ENCODE data around the gene CKS1B. TPM values are rescaled to one million over a fixed set of nuclear protein-coding genes. Genes with fewer than 3 reads are reported as not detected.

CKS1B gene
- total and polyA plus RNA-seq, 9 of the 15 experiments (the other 6 are each of a cell fraction or from before 2014, with no cell fraction given), result 215 to 1,103 (median 460) TPM

- WGBS (ENCODE audit: insufficient coverage, low coverage, missing lambda C conversion rate), result 32% methylated on average over 8 of the region's 9 CpGs
- no peak overlapping the region; the same call in 1 of the 2 replicates for H3K4me2 ChIP-seq (ENCODE audit: insufficient read depth, low read length)
These were observed 29.9 kb upstream of the CKS1B start for GRCh38 chr1:154944401-154945159.

More at GRCh38 chr1:154944401-154945159, 29.9 kb upstream of the CKS1B start:
- Histone ChIP-seq H3K9ac (ENCODE audit: insufficient read depth in 1 of 2, low read depth in 2 of 2, low read length in 2 of 2) (peak overlapping the region in 1 of 2 experiments; percentile 81; a peak in 1 of 4 replicates), H3K79me2 (ENCODE audit: control insufficient read depth, insufficient read depth, low read length) (no peaks in the 10 kb centered on the region), H3K27ac (ENCODE audit: extremely low read depth, low read depth, low read length) (peak overlapping the region; percentile 44; the same call in 1 of the 3 replicates), H2AFZ (ENCODE audit: low read depth, low read length) (0 out of 2 replicates have a peak overlapping the region, but pooled peaks have one; percentile 34), H3K4me3 (no peak overlapping the region), H3K4me1 (replicated peaks in 1 of 2; ENCODE audit: control insufficient read depth in 2 of 2, insufficient read depth in 2 of 2, low read length in 2 of 2) (peaks cover 28 to 60% of the 10 kb centered on the region in 2 experiments; a peak in 4 of 5 replicates), H3K9me1 (ENCODE audit: control insufficient read depth, insufficient read depth, low read length) (no peaks in the 10 kb centered on the region), H4K20me1 (replicated peaks; ENCODE audit: control insufficient read depth, insufficient read depth, low read length) (0 out of 2 replicates have a peak, but pooled peaks cover 3% of the 10 kb centered on the region), H3K9me3 (replicated peaks; ENCODE audit: control insufficient read depth, insufficient read depth, low read depth, low read length) (no peaks in the 10 kb centered on the region), H3K27me3 (ENCODE audit: control insufficient read depth in 2 of 2, insufficient read depth in 2 of 2, low read length in 2 of 2) (no peaks in the 10 kb centered on the region), H3K36me3 (ENCODE audit: control insufficient read depth, insufficient read depth, low read length) (no peaks in the 10 kb centered on the region)
- BruUV-seq (replicated peaks), result no TSS peak
- ATAC-seq (peak; percentile 44), FAIRE-seq (no peak), DNase-seq (ENCODE audit: extremely low read depth in 1 of 4, low spot score in 3 of 4) (peak in 1 of 4 experiments; percentile 39)
- ChIA-PET CTCF (ENCODE audit: low intra/inter-chr PET ratio) (interaction anchor here (0.6 to 1.4 kb wide), 5 partner anchors 38 to 411 kb away, joined by 3 to 4 read pairs (median 3); no protein-coding TSS in a partner anchor), POLR2A (interaction anchor here (0.6 to 1.5 kb wide), 3 partner anchors 7 to 408 kb away, joined by 3 to 7 read pairs (median 4); partner anchors contain the start of gene SHC1)
- in situ Hi-C loops (cut with MboI), result no loop called here
- TF ChIP-seq PRDM10 (IDR thresholded peaks at IDR 0.05; ENCODE audit: partially characterized antibody) (peak; percentile 88), VEZF1 (CRISPR knock-in tag; IDR thresholded peaks at IDR 0.05) (0 out of 2 replicates have a peak, but pooled peaks have one; percentile 23), NCOR1 (IDR thresholded peaks at IDR 0.05) (no peak)
- intact Hi-C loops (cut with micrococcal nuclease), result no loop called here
